CD4-positive, CD25-positive, alpha-beta regulatory T cell (primary cell): Measurements from ENCODE around the gene C16orf92. TPM values are rescaled to one million over a fixed set of nuclear protein-coding genes. Genes with fewer than 3 reads are reported as not detected.
A peak's percentile ranks its signal among the peaks of the same experiment; 100 is the strongest.

Experiments used
- ATAC-seq, 2 donors: fragments of 150-1000 bp; cut with Tn5 transposase; one replicate each; pipeline ENCODE4 v1.10.0; 2021; ENCODE audit warnings: low read depth in 2 of 2, moderate number of reproducible peaks in 2 of 2, moderate library complexity in 1 of 2
- DNase-seq, 3 donors: peaks; one replicate each; pipeline versions ENCODE4 v3.0.0 to v3.0.0-alpha.2; 2012 to 2022; ENCODE audit warnings: mixed read lengths in 1 of 3
- H3K27ac ChIP-seq: one replicate; pipeline ENCODE4 v1.7.0; 2013; ENCODE audit warnings: mild to moderate bottlenecking, low read length; ENCODE audit not compliant: insufficient read depth, poor library complexity, severe bottlenecking
- H3K27me3 ChIP-seq: one replicate; pipeline ENCODE4 v1.7.0; 2013; ENCODE audit warnings: low read length; ENCODE audit not compliant: control insufficient read depth, insufficient read depth
- H3K36me3 ChIP-seq: one replicate; pipeline ENCODE4 v1.7.0; 2013; ENCODE audit warnings: mild to moderate bottlenecking, low read length, moderate library complexity; ENCODE audit not compliant: control insufficient read depth, insufficient read depth
- H3K4me1 ChIP-seq: 2 replicates; pipeline ENCODE4 v1.7.0; 2013; ENCODE audit warnings: mild to moderate bottlenecking, low read length; ENCODE audit not compliant: insufficient read depth, control insufficient read depth, poor library complexity, severe bottlenecking
- H3K4me3 ChIP-seq: one replicate; pipeline ENCODE4 v1.7.0; 2013; ENCODE audit warnings: low read depth, mild to moderate bottlenecking, low read length, moderate library complexity
- H3K9me3 ChIP-seq, 2 experiments: 1 replicate in 1 of 2; 2 replicates in 1 of 2; pipeline ENCODE4 v1.7.0; 2013; ENCODE audit warnings: low read length in 2 of 2, mild to moderate bottlenecking in 1 of 2, moderate library complexity in 1 of 2; ENCODE audit not compliant: control insufficient read depth in 2 of 2
- H3K27ac Mint-ChIP-seq, 3 donors: one replicate each; pipeline ENCODE4 v1.8.0; 2020 to 2022; ENCODE audit warnings: mild to moderate bottlenecking in 3 of 3, mixed read lengths in 3 of 3, moderate library complexity in 2 of 3
- H3K27me3 Mint-ChIP-seq: one replicate; pipeline ENCODE4 v1.8.0; 2022; ENCODE audit warnings: mild to moderate bottlenecking, mixed read lengths
- H3K36me3 Mint-ChIP-seq: one replicate; pipeline ENCODE4 v1.8.0; 2020; ENCODE audit warnings: mixed read lengths
- H3K4me1 Mint-ChIP-seq, 4 donors: one replicate each; pipeline ENCODE4 v1.8.0; 2020 to 2022; ENCODE audit warnings: mixed read lengths in 4 of 4, mild to moderate bottlenecking in 1 of 4
- H3K4me3 Mint-ChIP-seq, 4 donors: one replicate each; pipeline ENCODE4 v1.8.0; 2020 to 2022; ENCODE audit warnings: mild to moderate bottlenecking in 4 of 4, mixed read lengths in 4 of 4, moderate library complexity in 3 of 4
- H3K9me3 Mint-ChIP-seq, 7 donors: one replicate each; pipeline ENCODE4 v1.8.0; 2020 to 2022; ENCODE audit warnings: mixed read lengths in 7 of 7, mild to moderate bottlenecking in 3 of 7, moderate library complexity in 2 of 7
- polyA plus RNA-seq, 4 donors: library from polyadenylated mRNA; unstranded; fragments of 300-500 nt; fragmentation: Illumina TruSeq; gene quantifications; one replicate each; pipeline ENCODE4 v1.2.3, GENCODE V29; 2021
- total RNA-seq: library from RNA; stranded (reverse); gene quantifications from one replicate; pipeline ENCODE4 v1.2.3, GENCODE V29; 2022

The C16orf92 gene
- total and polyA plus RNA-seq, 5 donors from 2014 or later: not detected

DNA sequence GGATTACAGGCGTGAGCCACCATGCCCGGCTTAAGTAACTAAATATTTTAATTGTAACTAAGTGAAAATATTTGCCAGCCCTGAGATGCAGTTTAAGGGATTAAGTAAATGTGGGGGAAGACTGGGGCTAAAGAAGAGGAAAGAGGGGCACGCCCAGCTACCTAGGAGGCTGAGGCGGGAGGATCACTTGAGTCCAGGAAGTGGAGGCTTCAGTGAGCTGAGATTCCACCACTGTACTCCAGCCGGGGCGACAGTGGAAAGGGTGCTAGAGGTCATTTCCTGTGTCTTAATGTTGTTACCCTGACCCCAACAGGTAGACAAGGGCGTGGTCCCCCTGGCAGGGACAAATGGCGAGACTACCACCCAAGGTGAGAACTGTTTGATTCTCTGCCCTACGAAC, 45.3 kb downstream of the C16orf92 start:
- Histone ChIP-seq H3K4me1 (peaks cover 51% of the 10 kb centered on the region), H3K27ac (peak overlapping the region; percentile 93), H3K36me3 (peaks cover 44% of the 10 kb centered on the region), H3K27me3 (no peaks in the 10 kb centered on the region), H3K9me3 (no peaks in the 10 kb centered on the region), H3K4me3 (no peak overlapping the region)
- ATAC-seq (no peak), DNase-seq (no peak)
- peak overlapping the region; percentile 77 to 88 (median 80) for H3K27ac Mint-ChIP-seq
- peak overlapping the region; percentile 78 to 98 (median 88) for H3K4me3 Mint-ChIP-seq
- H3K27me3 Mint-ChIP-seq: peaks cover 8% of the 10 kb centered on the region
- H3K9me3 Mint-ChIP-seq: no peaks in the 10 kb centered on the region
- H3K4me1 Mint-ChIP-seq: peaks cover 8 to 51% (median 26%) of the 10 kb centered on the region in 4 donors
- peaks cover 20% of the 10 kb centered on the region for H3K36me3 Mint-ChIP-seq

DNA sequence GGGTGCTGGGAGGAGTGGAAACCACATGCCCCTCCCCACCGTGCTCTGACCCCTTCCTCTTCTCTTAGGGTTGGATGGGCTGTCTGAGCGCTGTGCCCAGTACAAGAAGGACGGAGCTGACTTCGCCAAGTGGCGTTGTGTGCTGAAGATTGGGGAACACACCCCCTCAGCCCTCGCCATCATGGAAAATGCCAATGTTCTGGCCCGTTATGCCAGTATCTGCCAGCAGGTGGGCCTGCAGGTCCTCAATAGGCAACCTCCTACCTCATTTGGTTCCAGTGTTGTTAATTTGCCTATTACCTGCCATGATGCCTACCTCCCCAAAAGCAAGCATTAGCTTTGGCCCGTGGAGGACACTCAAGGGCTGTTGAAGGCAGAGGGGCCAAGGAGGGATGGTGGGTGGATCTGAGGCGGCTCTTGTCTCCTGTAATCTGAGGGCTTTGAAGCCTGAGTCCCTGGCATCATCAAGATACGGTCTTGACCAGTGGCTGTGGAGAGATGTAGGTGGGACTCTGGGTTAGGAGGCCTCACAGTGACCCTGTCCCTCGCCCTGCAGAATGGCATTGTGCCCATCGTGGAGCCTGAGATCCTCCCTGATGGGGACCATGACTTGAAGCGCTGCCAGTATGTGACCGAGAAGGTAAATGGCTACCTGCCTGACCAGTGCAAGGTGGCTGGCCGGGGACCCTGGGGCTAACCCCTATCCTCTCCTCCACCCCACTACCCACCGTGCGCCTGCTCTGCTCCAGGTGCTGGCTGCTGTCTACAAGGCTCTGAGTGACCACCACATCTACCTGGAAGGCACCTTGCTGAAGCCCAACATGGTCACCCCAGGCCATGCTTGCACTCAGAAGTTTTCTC, 46.0 kb downstream of the C16orf92 start:
- no peak for ATAC-seq

DNA sequence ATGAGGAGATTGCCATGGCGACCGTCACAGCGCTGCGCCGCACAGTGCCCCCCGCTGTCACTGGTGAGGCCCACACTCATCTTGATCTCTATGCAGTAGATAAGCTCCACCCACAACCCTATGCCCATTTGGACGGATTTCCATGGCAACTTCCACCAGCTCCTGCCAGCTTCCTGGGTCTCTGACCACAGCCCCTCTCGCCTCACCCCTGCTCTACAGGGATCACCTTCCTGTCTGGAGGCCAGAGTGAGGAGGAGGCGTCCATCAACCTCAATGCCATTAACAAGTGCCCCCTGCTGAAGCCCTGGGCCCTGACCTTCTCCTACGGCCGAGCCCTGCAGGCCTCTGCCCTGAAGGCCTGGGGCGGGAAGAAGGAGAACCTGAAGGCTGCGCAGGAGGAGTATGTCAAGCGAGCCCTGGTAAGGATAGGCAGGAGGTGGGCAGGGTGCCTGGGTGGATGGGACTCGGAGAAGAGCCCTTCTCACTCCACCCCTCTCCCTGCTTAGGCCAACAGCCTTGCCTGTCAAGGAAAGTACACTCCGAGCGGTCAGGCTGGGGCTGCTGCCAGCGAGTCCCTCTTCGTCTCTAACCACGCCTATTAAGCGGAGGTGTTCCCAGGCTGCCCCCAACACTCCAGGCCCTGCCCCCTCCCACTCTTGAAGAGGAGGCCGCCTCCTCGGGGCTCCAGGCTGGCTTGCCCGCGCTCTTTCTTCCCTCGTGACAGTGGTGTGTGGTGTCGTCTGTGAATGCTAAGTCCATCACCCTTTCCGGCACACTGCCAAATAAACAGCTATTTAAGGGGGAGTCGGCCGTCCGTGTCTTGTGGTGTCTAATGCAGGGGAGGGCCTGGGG, 46.8 kb downstream of the C16orf92 start:
- no peak overlapping the region for H3K27ac Mint-ChIP-seq
- peaks cover 8 to 46% (median 23%) of the 10 kb centered on the region in 4 donors for H3K4me1 Mint-ChIP-seq
- H3K9me3 Mint-ChIP-seq: no peaks in the 10 kb centered on the region
- Histone ChIP-seq H3K4me1 (peaks cover 40% of the 10 kb centered on the region), H3K36me3 (peaks cover 44% of the 10 kb centered on the region), H3K27me3 (no peaks in the 10 kb centered on the region), H3K27ac (no peak overlapping the region), H3K9me3 (no peaks in the 10 kb centered on the region), H3K4me3 (no peak overlapping the region)
- no peak for ATAC-seq
- H3K27me3 Mint-ChIP-seq: peaks cover 4% of the 10 kb centered on the region
- H3K4me3 Mint-ChIP-seq: peak overlapping the region; percentile 15 to 73 (median 37)
- peaks cover 20% of the 10 kb centered on the region for H3K36me3 Mint-ChIP-seq
- no peak for DNase-seq

More for the DNA sequence above, 46.0 kb downstream of the C16orf92 start:
- H3K36me3 ChIP-seq: peaks cover 44% of the 10 kb centered on the region
- no peaks in the 10 kb centered on the region for H3K9me3 ChIP-seq
- Mint-ChIP-seq H3K9me3 (no peaks in the 10 kb centered on the region), H3K4me3 (peak overlapping the region; percentile 78 to 98 (median 88)), H3K27ac (peak overlapping the region; percentile 77 to 88 (median 80)), H3K27me3 (peaks cover 6% of the 10 kb centered on the region), H3K4me1 (peaks cover 8 to 45% (median 23%) of the 10 kb centered on the region in 4 donors), H3K36me3 (peaks cover 20% of the 10 kb centered on the region)
- peak; percentile 47 to 72 (median 67) for DNase-seq
- H3K27ac ChIP-seq: peak overlapping the region; percentile 93
- no peak overlapping the region for H3K4me3 ChIP-seq
- H3K27me3 ChIP-seq: no peaks in the 10 kb centered on the region
- H3K4me1 ChIP-seq: peaks cover 45% of the 10 kb centered on the region

DNA sequence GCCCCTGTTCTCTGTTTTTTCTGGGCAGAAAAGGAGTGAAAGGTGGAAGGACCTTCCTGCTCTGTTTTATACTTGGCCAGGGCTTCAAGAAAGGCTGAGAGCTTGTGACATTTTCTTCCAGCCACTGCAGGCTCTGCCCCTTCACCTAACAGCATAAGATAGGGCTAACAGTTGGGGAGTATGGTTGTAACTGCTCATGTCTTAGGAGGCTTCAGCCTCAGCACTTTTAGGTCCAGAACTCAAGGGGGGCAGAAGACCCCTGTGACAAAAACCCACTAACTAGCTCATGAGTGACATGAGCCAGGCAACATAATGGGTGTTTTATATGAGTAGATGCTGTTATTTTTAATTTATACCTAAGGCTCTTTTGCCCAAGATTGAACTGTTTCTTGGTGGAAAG, 47.5 kb downstream of the C16orf92 start:
- H3K4me1 Mint-ChIP-seq: peaks cover 8 to 51% (median 27%) of the 10 kb centered on the region in 4 donors
- H3K4me3 Mint-ChIP-seq: peak overlapping the region in 3 of 4 donors; percentile 31 to 73 (median 43)
- H3K36me3 Mint-ChIP-seq: peaks cover 20% of the 10 kb centered on the region
- H3K27me3 Mint-ChIP-seq: no peaks in the 10 kb centered on the region
- DNase-seq: no peak
- Histone ChIP-seq H3K9me3 (no peaks in the 10 kb centered on the region), H3K27me3 (no peaks in the 10 kb centered on the region), H3K4me3 (no peak overlapping the region), H3K36me3 (peaks cover 44% of the 10 kb centered on the region), H3K27ac (no peak overlapping the region), H3K4me1 (peaks cover 45% of the 10 kb centered on the region)
- H3K27ac Mint-ChIP-seq: no peak overlapping the region
- ATAC-seq: no peak
- H3K9me3 Mint-ChIP-seq: no peaks in the 10 kb centered on the region

Other genes with a start within 250 kb of the C16orf92 start
- gene ZG16, start 244.9 kb upstream of the C16orf92 start, total RNA-seq: not detected
- gene ZG16, start 244.9 kb upstream of the C16orf92 start, polyA plus RNA-seq: not detected
- gene KIF22, start 232.4 kb upstream of the C16orf92 start, total RNA-seq: 89.1 TPM
- gene KIF22, start 232.4 kb upstream of the C16orf92 start, polyA plus RNA-seq: 10 to 100 TPM; 49.4 to 65.1 (median 56.1) TPM
- 224 TPM for gene MAZ, start 216.7 kb upstream of the C16orf92 start, total RNA-seq
- gene MAZ, start 216.7 kb upstream of the C16orf92 start, polyA plus RNA-seq: 10 to 100 TPM; 36.9 to 62.2 (median 44.5) TPM
- 1.9 TPM for gene PRRT2, start 211.0 kb upstream of the C16orf92 start, total RNA-seq
- under 1 TPM in 2 of 4 donors, not detected in 2; 0.06 to 0.17 TPM for gene PRRT2, start 211.0 kb upstream of the C16orf92 start, polyA plus RNA-seq
- 15.6 TPM for gene PAGR1, start 207.0 kb upstream of the C16orf92 start, total RNA-seq
- gene PAGR1, start 207.0 kb upstream of the C16orf92 start, polyA plus RNA-seq: 10 to 100 TPM; 41.0 to 48.8 (median 45.5) TPM
- gene MVP, start 202.7 kb upstream of the C16orf92 start, total RNA-seq: 163 TPM
- gene MVP, start 202.7 kb upstream of the C16orf92 start, polyA plus RNA-seq: 100 to 1,000 TPM; 116 to 157 (median 133) TPM
- gene CDIPT, start 160.0 kb upstream of the C16orf92 start, total RNA-seq: 47.7 TPM
- gene CDIPT, start 160.0 kb upstream of the C16orf92 start, polyA plus RNA-seq: 100 to 1,000 TPM; 100 to 122 (median 108) TPM
- not detected for gene SEZ6L2, start 123.6 kb upstream of the C16orf92 start, total RNA-seq
- not detected for gene SEZ6L2, start 123.6 kb upstream of the C16orf92 start, polyA plus RNA-seq
- gene ASPHD1, start 122.7 kb upstream of the C16orf92 start, total RNA-seq: not detected
- not detected for gene ASPHD1, start 122.7 kb upstream of the C16orf92 start, polyA plus RNA-seq
- 52.3 TPM for gene KCTD13, start 97.0 kb upstream of the C16orf92 start, total RNA-seq
- gene KCTD13, start 97.0 kb upstream of the C16orf92 start, polyA plus RNA-seq: 10 to 100 TPM in 2 of 4 donors, 1 to 10 TPM in 2; 7.0 to 12.8 (median 9.9) TPM
- gene TMEM219, start 61.1 kb upstream of the C16orf92 start, total RNA-seq: 76.7 TPM
- gene TMEM219, start 61.1 kb upstream of the C16orf92 start, polyA plus RNA-seq: 100 to 1,000 TPM; 193 to 261 (median 221) TPM
- gene TAOK2, start 49.3 kb upstream of the C16orf92 start, total RNA-seq: 30.0 TPM
- 1 to 10 TPM; 2.1 to 3.5 (median 2.9) TPM for gene TAOK2, start 49.3 kb upstream of the C16orf92 start, polyA plus RNA-seq
- gene HIRIP3, start 27.6 kb upstream of the C16orf92 start, total RNA-seq: 12.4 TPM
- 10 to 100 TPM; 13.9 to 19.9 (median 16.2) TPM for gene HIRIP3, start 27.6 kb upstream of the C16orf92 start, polyA plus RNA-seq
- 105 TPM for gene INO80E, start 27.0 kb upstream of the C16orf92 start, total RNA-seq
- gene INO80E, start 27.0 kb upstream of the C16orf92 start, polyA plus RNA-seq: 1 to 10 TPM; 5.0 to 8.9 (median 6.0) TPM
- not detected for gene DOC2A, start 12.2 kb upstream of the C16orf92 start, total RNA-seq
- not detected for gene DOC2A, start 12.2 kb upstream of the C16orf92 start, polyA plus RNA-seq
- not detected for gene TLCD3B, start 8.1 kb downstream of the C16orf92 start, total RNA-seq
- gene TLCD3B, start 8.1 kb downstream of the C16orf92 start, polyA plus RNA-seq: not detected
- gene ALDOA, start 42.6 kb downstream of the C16orf92 start, total RNA-seq: 430 TPM
- 1,000 to 10,000 TPM; 1,129 to 1,243 (median 1,151) TPM for gene ALDOA, start 42.6 kb downstream of the C16orf92 start, polyA plus RNA-seq
- gene PPP4C, start 52.8 kb downstream of the C16orf92 start, total RNA-seq: 97.0 TPM
- gene PPP4C, start 52.8 kb downstream of the C16orf92 start, polyA plus RNA-seq: 100 to 1,000 TPM; 232 to 289 (median 262) TPM
- gene TBX6, start 68.7 kb downstream of the C16orf92 start, total RNA-seq: 0.42 TPM
- gene TBX6, start 68.7 kb downstream of the C16orf92 start, polyA plus RNA-seq: under 1 TPM in 1 of 4 donors, not detected in 3; 0.29 TPM
- gene YPEL3, start 73.0 kb downstream of the C16orf92 start, total RNA-seq: 121 TPM
- 100 to 1,000 TPM; 245 to 319 (median 297) TPM for gene YPEL3, start 73.0 kb downstream of the C16orf92 start, polyA plus RNA-seq
- gene GDPD3, start 90.3 kb downstream of the C16orf92 start, total RNA-seq: 26.7 TPM
- under 1 TPM in 2 of 4 donors, not detected in 2; 0.13 to 0.28 TPM for gene GDPD3, start 90.3 kb downstream of the C16orf92 start, polyA plus RNA-seq
- gene MAPK3, start 100.0 kb downstream of the C16orf92 start, total RNA-seq: 71.4 TPM
- gene MAPK3, start 100.0 kb downstream of the C16orf92 start, polyA plus RNA-seq: 10 to 100 TPM in 1 of 4 donors, 1 to 10 TPM in 3; 7.3 to 12.6 (median 9.1) TPM
- 850 TPM for gene CORO1A, start 160.4 kb downstream of the C16orf92 start, total RNA-seq
- gene CORO1A, start 160.4 kb downstream of the C16orf92 start, polyA plus RNA-seq: 1,000 to 10,000 TPM; 1,269 to 1,770 (median 1,540) TPM
- gene BOLA2B, start 170.5 kb downstream of the C16orf92 start, total RNA-seq: 58.2 TPM
- gene BOLA2B, start 170.5 kb downstream of the C16orf92 start, polyA plus RNA-seq: 100 to 1,000 TPM; 163 to 225 (median 191) TPM
- 50.3 TPM for gene SLX1A, start 170.7 kb downstream of the C16orf92 start, total RNA-seq
- gene SLX1A, start 170.7 kb downstream of the C16orf92 start, polyA plus RNA-seq: 100 to 1,000 TPM in 3 of 4 donors, 10 to 100 TPM in 1; 56.8 to 136 (median 102) TPM
- 19.3 TPM for gene SULT1A3, start 176.1 kb downstream of the C16orf92 start, total RNA-seq
- 1 to 10 TPM in 1 of 4 donors, under 1 TPM in 2, not detected in 1; 0.71 to 1.5 (median 0.91) TPM for gene SULT1A3, start 176.1 kb downstream of the C16orf92 start, polyA plus RNA-seq
- gene NPIPB13, start 225.3 kb downstream of the C16orf92 start, total RNA-seq: 30.5 TPM
- gene NPIPB13, start 225.3 kb downstream of the C16orf92 start, polyA plus RNA-seq: 1 to 10 TPM in 1 of 4 donors, under 1 TPM in 3; 0.68 to 1.0 (median 0.86) TPM